Fibroblast of skin of scalp (primary cell): ENCODE measurements around the gene TMEM52B.
"Not testable (repeated sequence)": the region's sequence is repeated elsewhere in the genome, so short reads cannot be mapped to it uniquely, and the experiment has no call there.

Source experiments
- DNase-seq: peaks from one replicate; pipeline ENCODE4 v3.0.0-alpha.2; 2013

Gene TMEM52B

DNA sequence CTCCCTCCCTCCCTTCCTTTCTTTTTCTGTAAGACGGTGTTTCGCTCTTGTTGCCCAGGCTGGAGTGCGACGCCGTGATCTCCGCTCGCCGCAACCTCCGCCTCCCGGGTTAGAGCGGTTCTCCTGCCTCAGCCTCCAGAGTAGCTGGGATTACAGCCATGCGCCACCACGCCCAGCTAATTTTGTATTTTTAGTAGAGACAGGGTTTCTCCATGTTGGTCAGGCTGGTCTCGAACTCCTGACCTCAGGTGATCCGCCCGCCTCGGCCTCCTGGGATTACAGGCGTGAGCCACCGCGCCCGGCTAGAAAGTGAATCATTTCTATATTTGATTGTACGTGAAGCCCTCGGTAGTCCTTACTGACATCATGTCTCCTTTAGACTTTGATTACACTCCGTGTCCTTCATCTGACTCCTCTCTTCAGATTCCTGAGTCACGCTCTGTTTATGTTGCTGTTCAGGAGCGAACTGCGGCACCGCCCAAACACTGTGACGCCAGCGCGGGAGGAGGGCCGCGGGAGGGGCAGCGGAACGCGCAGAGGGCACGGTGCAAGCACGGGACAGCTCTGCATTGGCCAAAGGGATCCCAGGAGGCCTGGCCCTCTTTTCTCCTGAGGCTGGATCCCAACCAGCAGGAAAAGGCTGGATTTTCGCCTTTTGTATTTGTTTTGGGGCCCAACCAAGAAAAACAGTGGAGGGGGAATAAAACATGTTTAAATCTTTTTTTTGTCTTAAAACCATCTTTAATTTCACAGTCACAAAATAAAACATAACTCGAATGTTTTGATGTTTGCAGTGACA lies 33.3 kb downstream of the TMEM52B start:
- peak; percentile 97 for DNase-seq

DNA sequence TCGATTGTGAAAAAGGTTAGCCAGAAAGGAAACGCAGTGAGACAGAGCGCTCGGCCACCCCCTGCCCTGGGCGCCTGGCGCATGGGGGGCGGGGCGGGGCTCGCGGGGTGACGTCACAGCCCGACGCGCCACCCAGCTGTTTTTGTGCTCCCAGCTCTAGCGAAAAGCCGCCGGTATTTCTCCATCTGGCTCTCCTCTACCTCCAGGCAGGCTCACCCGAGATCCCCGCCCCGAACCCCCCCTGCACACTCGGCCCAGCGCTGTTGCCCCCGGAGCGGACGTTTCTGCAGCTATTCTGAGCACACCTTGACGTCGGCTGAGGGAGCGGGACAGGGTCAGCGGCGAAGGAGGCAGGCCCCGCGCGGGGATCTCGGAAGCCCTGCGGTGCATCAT lies 33.9 kb downstream of the TMEM52B start, which contains the start of gene GABARAPL1:
Gene GABARAPL1 (plus strand): TSS at position 139 of the 393 bp plus-strand sequence. CDS start 253 bp downstream, at position 392.
- peak; percentile 82 for DNase-seq

GRCh38 chr12:10213168-10214135 lies 34.6 kb downstream of the TMEM52B start:
- DNase-seq: peak; percentile 69

GRCh38 chr12:10214136-10214894 lies 35.5 kb downstream of the TMEM52B start:
- peak; percentile 58 for DNase-seq

GRCh38 chr12:10214895-10215267 lies 36.0 kb downstream of the TMEM52B start:
- DNase-seq: no peak

- DNase-seq: no peak
These were observed 36.6 kb downstream of the TMEM52B start for GRCh38 chr12:10215436-10215835.

GRCh38 chr12:10215946-10216345 lies 37.1 kb downstream of the TMEM52B start:
- DNase-seq: not testable (repeated sequence)

GRCh38 chr12:10218021-10218420 lies 39.2 kb downstream of the TMEM52B start:
- DNase-seq: no peak

- no peak for DNase-seq
These were observed 41.7 kb downstream of the TMEM52B start for GRCh38 chr12:10220398-10221077.

GRCh38 chr12:10221846-10222245 lies 43.0 kb downstream of the TMEM52B start:
- DNase-seq: no peak

DNA sequence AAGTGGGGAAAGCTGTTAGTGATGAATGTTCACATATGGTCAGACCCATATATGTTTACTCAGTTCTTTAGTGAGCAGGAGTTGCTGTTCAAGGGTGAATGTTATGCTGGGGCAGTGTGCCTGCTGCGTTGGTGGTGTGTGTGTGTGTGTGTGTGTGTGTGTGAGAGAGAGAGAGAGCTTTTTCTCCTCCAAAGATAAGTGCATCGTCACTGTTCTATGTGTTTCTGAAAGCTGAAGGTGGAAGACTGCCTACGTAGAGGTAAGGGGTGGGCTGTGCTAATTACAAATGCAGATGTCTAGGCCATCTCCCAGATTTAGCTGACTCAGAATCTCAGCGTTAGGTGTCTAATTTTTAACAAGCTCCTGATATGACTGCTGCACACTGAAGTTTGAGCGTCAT lies 44.4 kb downstream of the TMEM52B start:
- no peak for DNase-seq

DNA sequence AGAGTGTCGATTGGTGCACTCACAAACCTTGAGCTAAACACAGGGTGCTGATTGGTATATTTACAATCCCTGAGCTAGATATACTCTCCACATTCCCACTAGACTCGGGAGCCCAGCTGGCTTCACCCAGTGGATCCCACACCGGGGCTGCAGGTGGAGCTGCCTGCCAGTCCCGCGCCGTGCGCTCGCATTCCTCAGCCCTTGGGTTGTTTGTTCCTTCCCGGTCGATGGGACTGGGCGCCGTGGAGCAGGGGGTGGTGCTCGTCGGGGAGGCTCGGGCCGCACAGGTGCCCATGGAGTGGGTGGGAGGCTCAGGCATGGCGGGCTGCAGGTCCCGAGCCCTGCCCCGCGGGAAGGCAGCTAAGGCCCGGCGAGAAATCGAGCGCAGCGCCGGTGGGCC lies 46.6 kb downstream of the TMEM52B start:
- not testable (repeated sequence) for DNase-seq

GRCh38 chr12:10226086-10226485 lies 47.3 kb downstream of the TMEM52B start:
- no peak for DNase-seq

- no peak for DNase-seq
These were observed 47.9 kb downstream of the TMEM52B start for GRCh38 chr12:10226731-10227130.

GRCh38 chr12:10227648-10228047 lies 48.8 kb downstream of the TMEM52B start:
- no peak for DNase-seq

GRCh38 chr12:10234562-10234961 lies 55.7 kb downstream of the TMEM52B start:
- DNase-seq: no peak

DNA sequence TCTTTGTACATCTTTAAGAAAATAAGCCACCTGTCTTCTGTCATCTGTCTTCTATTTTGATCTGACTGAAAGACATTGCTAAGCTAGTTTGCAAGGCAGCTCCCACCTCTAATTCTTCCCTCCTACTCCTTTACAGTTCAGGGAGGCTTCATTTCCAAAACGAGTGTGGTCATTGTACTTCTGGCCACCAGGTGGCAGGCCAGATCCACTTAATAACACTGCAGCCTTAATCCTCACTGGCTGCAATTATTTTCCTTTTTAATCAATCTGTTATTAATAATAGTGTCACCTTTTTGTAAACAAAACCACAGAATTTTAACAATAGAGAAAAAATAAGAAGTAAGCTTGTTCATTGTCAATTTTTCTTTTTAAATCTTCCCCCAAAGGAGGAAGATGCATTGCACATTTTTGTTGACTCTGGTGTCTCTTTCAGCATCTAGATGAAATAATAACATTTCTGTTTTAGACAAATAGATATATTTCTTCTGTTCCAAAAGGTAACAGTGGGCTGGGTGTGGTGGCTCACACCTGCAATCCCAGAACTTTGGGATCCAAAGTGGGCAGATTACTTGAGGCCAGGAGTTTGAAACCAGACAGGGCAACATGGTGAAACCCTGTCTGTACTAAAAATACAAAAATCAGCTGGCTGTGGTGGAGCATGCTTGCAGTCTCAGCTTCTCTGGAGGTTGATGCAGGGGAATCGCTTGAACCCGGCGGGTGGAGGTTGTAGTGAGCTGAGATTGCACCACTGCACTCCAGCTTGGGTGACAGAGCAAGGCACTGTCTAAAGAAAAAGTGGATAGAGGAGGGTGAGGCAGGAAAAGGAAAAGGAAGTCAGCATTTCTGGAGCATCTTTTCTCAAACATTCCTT lies 57.2 kb downstream of the TMEM52B start:
- DNase-seq: peak; percentile 27

DNA sequence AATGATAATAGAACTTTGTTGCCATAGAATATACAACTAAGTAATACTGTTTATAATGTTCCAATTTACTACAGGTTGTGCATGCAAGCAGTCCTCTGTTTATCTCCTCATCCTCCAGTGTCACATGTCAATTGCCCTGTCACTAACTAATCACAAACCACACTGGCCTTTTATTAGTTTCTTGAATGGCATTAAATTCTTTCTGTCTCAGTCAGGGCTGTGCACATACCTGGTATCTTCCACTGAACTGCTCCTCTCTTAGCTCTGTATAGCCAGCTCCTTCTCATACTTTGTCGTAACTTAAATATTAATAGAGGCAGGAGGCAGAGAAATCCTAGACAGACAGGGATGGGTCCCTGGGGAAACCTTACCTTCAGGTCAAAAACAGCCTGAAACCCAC lies 57.9 kb downstream of the TMEM52B start:
- no peak for DNase-seq

GRCh38 chr12:10238526-10238925 lies 59.7 kb downstream of the TMEM52B start:
- no peak for DNase-seq

- DNase-seq: no peak
These were observed 62.5 kb downstream of the TMEM52B start for GRCh38 chr12:10241290-10241689.
